Heart right ventricle (tissue), 16 donors: ENCODE results near the gene ELANE. TPM values are rescaled to one million over a fixed set of nuclear protein-coding genes. Genes with fewer than 3 reads are reported as not detected.

Experiments used
- ATAC-seq, 8 donors: fragments of 200-7000 bp; cut with Tn5 transposase; one replicate each; pipeline ENCODE4 v1.9.1; 2020; ENCODE audit warnings: mild to moderate bottlenecking in 8 of 8, moderate library complexity in 8 of 8, moderate number of reproducible peaks in 1 of 8
- DNase-seq, 2 donors: peaks; one replicate each; pipeline ENCODE4 v3.0.0-alpha.2; 2020
- H3K27ac ChIP-seq, 10 donors: fragments of 200-600 bp; sonication (generic) in 2 of 10; one replicate each; pipeline versions ENCODE4 v1.5.0 to v1.8.0; 2020 to 2022; ENCODE audit warnings: mild to moderate bottlenecking in 3 of 10
- H3K27me3 ChIP-seq, 7 donors: fragments of 200-600 bp; one replicate each; pipeline ENCODE4 v1.8.0; 2021 to 2022; ENCODE audit warnings: mild to moderate bottlenecking in 2 of 7
- H3K36me3 ChIP-seq, 9 donors: fragments of 200-600 bp; sonication (generic) in 1 of 9; one replicate each; pipeline versions ENCODE4 v1.5.0 to v1.8.0; 2020 to 2022; ENCODE audit warnings: mild to moderate bottlenecking in 2 of 9
- H3K4me1 ChIP-seq, 9 donors: fragments of 200-600 bp; sonication (generic) in 1 of 9; one replicate each; pipeline versions ENCODE4 v1.5.0 to v1.8.0; 2020 to 2022; ENCODE audit warnings: mild to moderate bottlenecking in 4 of 9
- H3K4me3 ChIP-seq, 10 donors: fragments of 200-600 bp; sonication (generic) in 2 of 10; one replicate each; pipeline versions ENCODE4 v1.5.0 to v1.8.0; 2020 to 2022; ENCODE audit warnings: mild to moderate bottlenecking in 7 of 10, moderate library complexity in 2 of 10
- H3K9me3 ChIP-seq, 11 donors: fragments of 200-600 bp in 10 of 11; sonication (generic) in 2 of 11; one replicate each; pipeline versions ENCODE4 v1.5.0 to v1.8.0; 2013 to 2022; ENCODE audit warnings: mild to moderate bottlenecking in 2 of 11, control low read depth in 1 of 11, moderate library complexity in 1 of 11
- CTCF ChIP-seq, 9 donors: fragments of 200-600 bp; sonication (generic) in 2 of 9; IDR thresholded peaks; one replicate each; pipeline versions ENCODE4 v1.5.0 to v1.8.0; 2021 to 2022; ENCODE audit warnings: antibody characterized with exemption in 9 of 9, mild to moderate bottlenecking in 5 of 9, moderate library complexity in 1 of 9
- WGBS, 2 donors: extraction: QIAGEN DNeasy Blood & Tissue Kit; methylation state at CpG; one replicate each; pipeline ENCODE4 v1.1.7; 2013; ENCODE audit warnings: inconsistent platforms in 1 of 2; 5-methylcytosine and 5-hydroxymethylcytosine counted together
- intact Hi-C, 10 donors: fragments of 100-400 bp; cut with DNase I; formaldehyde crosslinking; loops; one replicate each; pipeline versions ENCODE4 v1.11.1 to v1.14.2; 2022
- polyA plus RNA-seq, 2 donors: library from polyadenylated mRNA; stranded (reverse); fragments of 200-250 nt; gene quantifications; one replicate each; pipeline ENCODE4 v1.2.3, GENCODE V29; 2013
- total RNA-seq, 10 donors: library from RNA; stranded (reverse); fragmentation: NEBNext Ultra II Directional in 3 of 10; extraction: Animal tissue kit (Norgen Biotek cat#: 25700) in 3 of 10; gene quantifications; one replicate each; pipeline versions ENCODE4 v1.2.1 to v1.2.4, GENCODE V29; 2021 to 2023
- donor health status: Arrhythmogenic right ventricular cardiomyopathy.
- donor health status: ischemic (EF 13 %, LVEDD 7.1; RV severe dilation, severe dysfunction).
- donor health status: healthy with polysubstance abuse.
- donor health status: DM: no; HTN: yes; CAD: no.
- donor health status: DM: no; HTN: no; CAD: no.
- donor health status: ischemic (EF 25% LVEDD 6.9; RV normal size, moderate dysfunction).
- donor health status: ischemic (EF 25% LVEDD 5.7; RV mildly dilated, moderate dysfunction).
- donor health status: healthy.
- donor health status: DM: yes; HTN: yes; CAD: no.
- donor health status: Ischemic cardiomyopathy.
- donor health status: ischemic (EF 35%, LVEDD 5.7; RV mildly dilated, moderate dysfunction).
- donor health status: nonischemic (EF 11% LVEDD 7.7; RV severe dilation, severe dysfunction).
- donor health status: DM: yes; HTN: yes; CAD: no.
- donor health status: PGD.
- donor health status: ischemic (EF 29% LVEDD 5.4; RV normal size, mild dysfunction).
- donor health status: nonischemic (EF 23%, LVEDD 6.1; RV moderate dilation, normal function).

The ELANE gene
- total and polyA plus RNA-seq, 12 donors = 0.26 to 5.4 (median 1.0) TPM; not detected in 3

DNA sequence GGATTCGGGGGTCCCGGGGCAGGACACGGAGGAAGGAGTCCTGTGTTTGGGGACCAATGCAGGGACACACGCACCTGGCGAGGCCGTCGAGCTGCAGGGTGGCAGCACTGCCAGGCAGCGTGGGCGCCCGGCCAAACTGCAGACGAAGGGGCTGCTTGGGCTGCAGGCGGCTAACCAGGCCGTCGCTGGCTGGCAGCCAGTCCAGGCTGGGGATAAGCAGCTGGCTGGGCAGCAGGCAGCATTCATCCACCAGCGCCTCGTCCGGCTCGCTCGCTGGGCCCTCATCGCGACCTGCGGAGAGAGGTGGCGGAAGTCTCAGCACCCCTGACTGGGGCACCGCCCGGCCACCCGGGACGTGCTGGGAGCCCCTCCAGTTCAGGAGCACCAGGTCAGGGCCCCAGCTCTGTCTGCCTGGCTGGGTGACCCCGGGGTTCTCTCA lies 18.9 kb downstream of the ELANE start:
- no peak for TF ChIP-seq CTCF (IDR thresholded peaks at IDR 0.05)
- peaks cover 0 to 40% (median 8%) of the 10 kb centered on the region in 9 donors for H3K4me1 ChIP-seq
- WGBS, 2 donors = 44 to 70% methylated on average over 28 of the region's 28 CpGs
- H3K27ac ChIP-seq = peak overlapping the region in 2 of 10 donors; percentile 36 to 49
- no peak overlapping the region for H3K4me3 ChIP-seq
- DNase-seq = peak; percentile 72 to 81
- no peaks in the 10 kb centered on the region for H3K9me3 ChIP-seq
- no peaks in the 10 kb centered on the region for H3K27me3 ChIP-seq
- ATAC-seq = peak in 7 of 8 donors; percentile 21 to 67 (median 34)
- intact Hi-C loops = loop anchor here in 1 of 10 donors (5.0 kb wide), 1 partner anchor 36 kb away; no protein-coding TSS in a partner anchor
- peaks cover 0 to 73% (median 20%) of the 10 kb centered on the region in 9 donors for H3K36me3 ChIP-seq

- intact Hi-C loops = loop anchor here in 1 of 10 donors (5.0 kb wide), 1 partner anchor 36 kb away; no protein-coding TSS in a partner anchor
- no peak for DNase-seq
- no peak for TF ChIP-seq CTCF (IDR thresholded peaks at IDR 0.05)
- Histone ChIP-seq H3K27ac (peak overlapping the region in 3 of 10 donors; percentile 49 to 71 (median 52)), H3K27me3 (no peaks in the 10 kb centered on the region), H3K36me3 (peaks cover 0 to 79% (median 24%) of the 10 kb centered on the region in 9 donors), H3K4me1 (peaks cover 0 to 40% (median 8%) of the 10 kb centered on the region in 9 donors), H3K9me3 (no peaks in the 10 kb centered on the region), H3K4me3 (peak overlapping the region in 1 of 10 donors; percentile 18)
- 89 to 90% methylated on average over 21 to 25 of the region's 33 CpGs for WGBS, 2 donors
- peak in 1 of 8 donors; percentile 33 for ATAC-seq
Observed at GRCh38 chr19:871446-872265, 19.6 kb downstream of the ELANE start.

DNA sequence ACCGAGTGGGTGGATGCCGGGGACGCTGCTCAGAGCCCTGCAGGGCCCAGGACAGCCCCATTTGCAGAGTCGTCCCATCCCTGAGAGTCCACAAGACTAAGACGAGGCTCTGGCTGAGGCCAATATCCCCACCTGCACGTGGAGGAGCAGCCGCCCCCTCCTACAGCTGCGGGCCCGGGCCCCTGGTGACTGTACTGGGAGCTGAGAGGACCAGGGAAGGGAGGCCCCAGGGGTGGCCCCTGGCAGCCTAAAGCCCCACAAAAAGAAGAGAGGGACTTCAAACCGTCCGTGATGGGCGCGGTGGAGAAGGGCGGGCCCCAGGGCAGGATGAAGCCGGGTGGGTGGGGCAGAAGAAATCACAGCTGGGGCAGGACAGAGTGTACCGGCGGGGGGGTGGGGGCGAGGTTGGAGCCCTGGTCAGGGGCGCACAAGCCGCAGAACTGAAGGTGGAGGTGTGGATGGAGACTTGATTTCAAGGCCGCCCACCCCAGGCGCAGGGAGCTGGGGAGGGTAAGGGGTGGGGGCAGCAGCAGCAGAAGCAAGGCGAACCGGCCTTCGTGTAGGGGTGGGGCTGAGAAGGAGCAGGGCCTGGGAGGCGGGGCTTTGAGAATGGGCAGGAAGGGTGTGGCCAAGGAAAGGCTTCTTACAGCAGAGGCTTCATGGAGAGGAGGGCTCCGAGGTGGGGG lies 20.3 kb downstream of the ELANE start:
- DNase-seq (peak in 1 of 2 donors; percentile 50), ATAC-seq (peak in 3 of 8 donors; percentile 20 to 37 (median 35))
- no peak for TF ChIP-seq CTCF (IDR thresholded peaks at IDR 0.05)
- intact Hi-C loops = loop anchor here in 1 of 10 donors (5.0 kb wide), 1 partner anchor 35 kb away; no protein-coding TSS in a partner anchor
- H3K36me3 ChIP-seq = peaks cover 0 to 85% (median 24%) of the 10 kb centered on the region in 9 donors
- peaks cover 0 to 40% (median 8%) of the 10 kb centered on the region in 9 donors for H3K4me1 ChIP-seq
- WGBS, 2 donors = 82 to 83% methylated on average over 26 to 27 of the region's 27 CpGs
- no peaks in the 10 kb centered on the region for H3K27me3 ChIP-seq
- H3K9me3 ChIP-seq = no peaks in the 10 kb centered on the region
- H3K27ac ChIP-seq = peak overlapping the region in 2 of 10 donors; percentile 52 to 71
- H3K4me3 ChIP-seq = peak overlapping the region in 1 of 10 donors; percentile 18

- intact Hi-C loops = loop anchor here in 1 of 10 donors (5.0 kb wide), 1 partner anchor 34 kb away; no protein-coding TSS in a partner anchor
Observed at GRCh38 chr19:873084-873483, 21.0 kb downstream of the ELANE start.

More at GRCh38 chr19:873084-873483, 21.0 kb downstream of the ELANE start:
- TF ChIP-seq CTCF (IDR thresholded peaks at IDR 0.05) = no peak
- DNase-seq (no peak), ATAC-seq (no peak)
- Histone ChIP-seq H3K36me3 (peaks cover 0 to 79% (median 24%) of the 10 kb centered on the region in 9 donors), H3K27ac (no peak overlapping the region), H3K9me3 (no peaks in the 10 kb centered on the region), H3K4me3 (no peak overlapping the region), H3K27me3 (no peaks in the 10 kb centered on the region), H3K4me1 (peaks cover 0 to 34% (median 8%) of the 10 kb centered on the region in 9 donors)
- WGBS, 2 donors = 90 to 95% methylated on average over 9 to 13 of the region's 13 CpGs
